ENCODE data around the gene LCP1. TPM values are rescaled to one million over a fixed set of nuclear protein-coding genes. Genes with fewer than 3 reads are reported as not detected.

LCP1 gene
- total and polyA plus RNA-seq, 2 of the 13 experiments (the other 11 are each of a cell fraction or from before 2014, with no cell fraction given), result 1.6 TPM

DNA sequence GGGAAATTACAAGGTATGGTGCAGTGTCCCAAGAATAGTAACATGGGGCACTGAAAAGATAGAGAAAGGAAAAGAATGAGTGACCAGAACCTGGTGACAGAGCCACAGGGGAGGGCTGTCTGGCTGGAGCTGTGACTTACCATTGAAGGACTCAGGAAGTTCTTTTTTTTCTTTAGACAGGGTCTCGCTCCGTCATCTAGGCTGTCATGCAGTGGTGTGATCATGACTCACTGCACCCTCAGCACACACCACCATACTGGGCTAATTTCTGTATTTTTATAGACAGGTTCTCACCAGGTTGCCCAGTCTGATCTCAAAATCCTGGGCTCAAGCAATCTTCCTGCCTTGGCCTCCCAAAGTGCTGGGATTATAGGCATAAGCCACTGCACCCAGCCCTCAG, 68.4 kb downstream of the LCP1 start (continued):
- TF ChIP-seq CEBPB (IDR thresholded peaks at IDR 0.05; ENCODE audit: borderline replicate concordance, low read depth, low read length) (no peak), NCOR1 (IDR thresholded peaks at IDR 0.05; ENCODE audit: borderline replicate concordance, low read length) (no peak), HNRNPH1 (optimal IDR thresholded peaks at IDR 0.05; ENCODE audit: low read depth, low read length) (no peak), TBX3 (IDR thresholded peaks at IDR 0.05; ENCODE audit: borderline replicate concordance) (no peak), ZNF878 (CRISPR knock-in tag; IDR thresholded peaks at IDR 0.05) (no peak)
- TF ChIP-seq, protein P1, sequence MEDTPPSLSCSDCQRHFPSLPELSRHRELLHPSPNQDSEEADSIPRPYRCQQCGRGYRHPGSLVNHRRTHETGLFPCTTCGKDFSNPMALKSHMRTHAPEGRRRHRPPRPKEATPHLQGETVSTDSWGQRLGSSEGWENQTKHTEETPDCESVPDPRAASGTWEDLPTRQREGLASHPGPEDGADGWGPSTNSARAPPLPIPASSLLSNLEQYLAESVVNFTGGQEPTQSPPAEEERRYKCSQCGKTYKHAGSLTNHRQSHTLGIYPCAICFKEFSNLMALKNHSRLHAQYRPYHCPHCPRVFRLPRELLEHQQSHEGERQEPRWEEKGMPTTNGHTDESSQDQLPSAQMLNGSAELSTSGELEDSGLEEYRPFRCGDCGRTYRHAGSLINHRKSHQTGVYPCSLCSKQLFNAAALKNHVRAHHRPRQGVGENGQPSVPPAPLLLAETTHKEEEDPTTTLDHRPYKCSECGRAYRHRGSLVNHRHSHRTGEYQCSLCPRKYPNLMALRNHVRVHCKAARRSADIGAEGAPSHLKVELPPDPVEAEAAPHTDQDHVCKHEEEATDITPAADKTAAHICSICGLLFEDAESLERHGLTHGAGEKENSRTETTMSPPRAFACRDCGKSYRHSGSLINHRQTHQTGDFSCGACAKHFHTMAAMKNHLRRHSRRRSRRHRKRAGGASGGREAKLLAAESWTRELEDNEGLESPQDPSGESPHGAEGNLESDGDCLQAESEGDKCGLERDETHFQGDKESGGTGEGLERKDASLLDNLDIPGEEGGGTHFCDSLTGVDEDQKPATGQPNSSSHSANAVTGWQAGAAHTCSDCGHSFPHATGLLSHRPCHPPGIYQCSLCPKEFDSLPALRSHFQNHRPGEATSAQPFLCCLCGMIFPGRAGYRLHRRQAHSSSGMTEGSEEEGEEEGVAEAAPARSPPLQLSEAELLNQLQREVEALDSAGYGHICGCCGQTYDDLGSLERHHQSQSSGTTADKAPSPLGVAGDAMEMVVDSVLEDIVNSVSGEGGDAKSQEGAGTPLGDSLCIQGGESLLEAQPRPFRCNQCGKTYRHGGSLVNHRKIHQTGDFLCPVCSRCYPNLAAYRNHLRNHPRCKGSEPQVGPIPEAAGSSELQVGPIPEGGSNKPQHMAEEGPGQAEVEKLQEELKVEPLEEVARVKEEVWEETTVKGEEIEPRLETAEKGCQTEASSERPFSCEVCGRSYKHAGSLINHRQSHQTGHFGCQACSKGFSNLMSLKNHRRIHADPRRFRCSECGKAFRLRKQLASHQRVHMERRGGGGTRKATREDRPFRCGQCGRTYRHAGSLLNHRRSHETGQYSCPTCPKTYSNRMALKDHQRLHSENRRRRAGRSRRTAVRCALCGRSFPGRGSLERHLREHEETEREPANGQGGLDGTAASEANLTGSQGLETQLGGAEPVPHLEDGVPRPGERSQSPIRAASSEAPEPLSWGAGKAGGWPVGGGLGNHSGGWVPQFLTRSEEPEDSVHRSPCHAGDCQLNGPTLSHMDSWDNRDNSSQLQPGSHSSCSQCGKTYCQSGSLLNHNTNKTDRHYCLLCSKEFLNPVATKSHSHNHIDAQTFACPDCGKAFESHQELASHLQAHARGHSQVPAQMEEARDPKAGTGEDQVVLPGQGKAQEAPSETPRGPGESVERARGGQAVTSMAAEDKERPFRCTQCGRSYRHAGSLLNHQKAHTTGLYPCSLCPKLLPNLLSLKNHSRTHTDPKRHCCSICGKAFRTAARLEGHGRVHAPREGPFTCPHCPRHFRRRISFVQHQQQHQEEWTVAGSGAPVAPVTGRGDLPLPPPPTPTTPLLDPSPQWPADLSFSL (CRISPR knock-in tag; IDR thresholded peaks at IDR 0.05), result no peak

DNA sequence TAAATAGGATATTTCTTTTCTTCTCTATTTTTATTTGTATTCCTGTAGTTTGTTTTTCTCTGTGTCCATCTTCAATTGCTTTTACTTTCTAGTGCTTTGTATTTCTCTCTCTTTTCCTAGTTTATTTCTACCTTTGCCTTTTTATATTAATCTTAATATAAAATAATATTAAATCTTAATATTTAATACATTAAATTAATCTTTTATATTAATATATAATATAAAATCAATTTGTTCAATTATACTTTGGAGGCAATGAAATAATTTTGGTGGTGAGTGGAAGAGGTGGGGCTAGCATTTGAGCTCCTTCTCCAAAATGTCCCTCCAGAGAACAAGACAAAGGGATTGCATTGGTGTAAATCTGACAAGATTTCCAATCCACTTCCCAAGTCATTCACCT, 70.8 kb downstream of the LCP1 start:
- BruUV-seq (replicated peaks), result no TSS peak
- H3K9ac ChIP-seq (ENCODE audit: insufficient read depth, low read depth, low read length), result no peak overlapping the region
- no peak for FAIRE-seq

More for the DNA sequence above, 70.8 kb downstream of the LCP1 start:
- H3K27me3 ChIP-seq (ENCODE audit: control insufficient read depth in 1 of 2, insufficient read depth in 2 of 2, low read length in 2 of 2), result no peaks in the 10 kb centered on the region
- no peak overlapping the region for H3K27ac ChIP-seq (ENCODE audit: extremely low read length, insufficient read depth, low read length)
- H3K4me2 ChIP-seq (ENCODE audit: low read depth, low read length), result no peak overlapping the region
- ChIA-PET POLR2A (no interaction called here), CTCF (ENCODE audit: low intra/inter-chr PET ratio, low total read pairs) (no interaction called here)
- TF ChIP-seq TEAD3 (CRISPR knock-in tag; optimal IDR thresholded peaks at IDR 0.05; ENCODE audit: borderline replicate concordance), result no peak
- no peak for TF ChIP-seq ZBTB7A (CRISPR knock-in tag; IDR thresholded peaks at IDR 0.05)
- TF ChIP-seq, protein P2, sequence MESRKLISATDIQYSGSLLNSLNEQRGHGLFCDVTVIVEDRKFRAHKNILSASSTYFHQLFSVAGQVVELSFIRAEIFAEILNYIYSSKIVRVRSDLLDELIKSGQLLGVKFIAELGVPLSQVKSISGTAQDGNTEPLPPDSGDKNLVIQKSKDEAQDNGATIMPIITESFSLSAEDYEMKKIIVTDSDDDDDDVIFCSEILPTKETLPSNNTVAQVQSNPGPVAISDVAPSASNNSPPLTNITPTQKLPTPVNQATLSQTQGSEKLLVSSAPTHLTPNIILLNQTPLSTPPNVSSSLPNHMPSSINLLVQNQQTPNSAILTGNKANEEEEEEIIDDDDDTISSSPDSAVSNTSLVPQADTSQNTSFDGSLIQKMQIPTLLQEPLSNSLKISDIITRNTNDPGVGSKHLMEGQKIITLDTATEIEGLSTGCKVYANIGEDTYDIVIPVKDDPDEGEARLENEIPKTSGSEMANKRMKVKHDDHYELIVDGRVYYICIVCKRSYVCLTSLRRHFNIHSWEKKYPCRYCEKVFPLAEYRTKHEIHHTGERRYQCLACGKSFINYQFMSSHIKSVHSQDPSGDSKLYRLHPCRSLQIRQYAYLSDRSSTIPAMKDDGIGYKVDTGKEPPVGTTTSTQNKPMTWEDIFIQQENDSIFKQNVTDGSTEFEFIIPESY (CRISPR knock-in tag; IDR thresholded peaks at IDR 0.05), result no peak
- TF ChIP-seq PPARG (CRISPR knock-in tag; conservative IDR thresholded peaks at IDR 0.05), result no peak
- TF ChIP-seq, protein P3, sequence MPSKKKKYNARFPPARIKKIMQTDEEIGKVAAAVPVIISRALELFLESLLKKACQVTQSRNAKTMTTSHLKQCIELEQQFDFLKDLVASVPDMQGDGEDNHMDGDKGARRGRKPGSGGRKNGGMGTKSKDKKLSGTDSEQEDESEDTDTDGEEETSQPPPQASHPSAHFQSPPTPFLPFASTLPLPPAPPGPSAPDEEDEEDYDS (CRISPR knock-in tag; IDR thresholded peaks at IDR 0.05), result no peak
- TF ChIP-seq, protein P4, sequence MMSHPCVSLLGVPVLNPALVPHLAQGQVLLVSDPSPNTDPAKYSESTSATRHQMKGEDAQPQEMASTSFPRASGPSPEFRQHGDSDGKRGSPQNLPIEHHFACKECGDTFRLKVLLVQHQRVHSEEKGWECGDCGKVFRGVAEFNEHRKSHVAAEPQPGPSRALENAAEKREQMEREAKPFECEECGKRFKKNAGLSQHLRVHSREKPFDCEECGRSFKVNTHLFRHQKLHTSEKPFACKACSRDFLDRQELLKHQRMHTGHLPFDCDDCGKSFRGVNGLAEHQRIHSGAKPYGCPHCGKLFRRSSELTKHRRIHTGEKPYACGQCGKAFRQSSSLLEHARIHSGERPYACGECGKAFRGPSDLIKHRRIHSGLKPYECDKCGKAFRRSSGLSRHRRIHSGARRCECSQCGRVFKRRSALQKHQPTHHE (CRISPR knock-in tag; IDR thresholded peaks at IDR 0.05; ENCODE audit: borderline replicate concordance), result no peak
- H3K9me3 ChIP-seq (ENCODE audit: low read length), result no peaks in the 10 kb centered on the region
- no peak overlapping the region for H2AFZ ChIP-seq (ENCODE audit: low read length)
- no peaks in the 10 kb centered on the region for H3K36me3 ChIP-seq (replicated peaks in 1 of 2; ENCODE audit: control insufficient read depth in 1 of 2, insufficient read depth in 2 of 2, low read length in 2 of 2)
- intact Hi-C loops (cut with micrococcal nuclease; ENCODE audit: unreplicated experiment), result no loop called here
- H3K4me1 ChIP-seq (ENCODE audit: insufficient read depth, low read length), result peaks cover 56% of the 10 kb centered on the region
- no peaks in the 10 kb centered on the region for H4K20me1 ChIP-seq (ENCODE audit: insufficient read depth, low read length)
- ATAC-seq, result no peak
- no peaks in the 10 kb centered on the region for H3K79me2 ChIP-seq (ENCODE audit: insufficient read depth, low read length)
- DNase-seq (ENCODE audit: low spot score), result no peak
- in situ Hi-C loops (cut with HindIII; ENCODE audit: extremely low pct_ligation_motif_present, low pct_unique_long_range_greater_than_20kb), result no loop called here
- H3K4me3 ChIP-seq (replicated peaks in 1 of 3; ENCODE audit: insufficient read depth in 1 of 3, low read depth in 2 of 3, low read length in 3 of 3), result no peak overlapping the region
